Natural killer cell (primary cell): ENCODE results near the gene TMEM119. TPM values are rescaled to one million over a fixed set of nuclear protein-coding genes. Genes with fewer than 3 reads are reported as not detected.
A peak's percentile ranks its signal among the peaks of the same experiment; 100 is the strongest.

ENCODE experiments used
- ATAC-seq, 3 donors: fragments of 150-1000 bp in 2 of 3; fragments of 200-7000 bp in 1 of 3; cut with Tn5 transposase; 1 replicate in 1 of 3; 2 replicates in 2 of 3; pipeline ENCODE4 v1.10.0; 2021; ENCODE audit warnings: mild to moderate bottlenecking in 2 of 3, moderate library complexity in 2 of 3
- DNase-seq, 2 donors: peaks; one replicate each; pipeline versions ENCODE4 v3.0.0 to v3.0.0-alpha.2; 2013 to 2021; ENCODE audit warnings: mixed read lengths in 1 of 2
- H3K27ac ChIP-seq: one replicate; pipeline ENCODE4 v1.5.1; 2013; ENCODE audit warnings: mild to moderate bottlenecking, low read length
- H3K27me3 ChIP-seq: one replicate; pipeline ENCODE4 v1.6.1; 2013; ENCODE audit warnings: low read length; ENCODE audit not compliant: control insufficient read depth, insufficient read depth
- H3K36me3 ChIP-seq: one replicate; pipeline ENCODE4 v1.6.1; 2013; ENCODE audit warnings: low read length; ENCODE audit not compliant: control insufficient read depth, insufficient read depth
- H3K4me1 ChIP-seq: one replicate; pipeline ENCODE4 v1.6.1; 2013; ENCODE audit warnings: low read length; ENCODE audit not compliant: control insufficient read depth, insufficient read depth
- H3K4me3 ChIP-seq: one replicate; pipeline ENCODE4 v1.5.1; 2013; ENCODE audit warnings: low read length
- H3K9me3 ChIP-seq: one replicate; pipeline ENCODE4 v1.6.1; 2013; ENCODE audit warnings: low read length; ENCODE audit not compliant: control insufficient read depth, insufficient read depth
- H3K27ac Mint-ChIP-seq, 2 donors: one replicate each; pipeline ENCODE4 v1.8.0; 2022; ENCODE audit warnings: mild to moderate bottlenecking in 2 of 2, mixed read lengths in 2 of 2, moderate library complexity in 1 of 2
- H3K27me3 Mint-ChIP-seq, 2 donors: one replicate each; pipeline ENCODE4 v1.8.0; 2022; ENCODE audit warnings: low read depth in 2 of 2, mixed read lengths in 2 of 2
- H3K36me3 Mint-ChIP-seq: one replicate; pipeline ENCODE4 v1.8.0; 2022; ENCODE audit warnings: mixed read lengths
- H3K4me1 Mint-ChIP-seq, 2 donors: one replicate each; pipeline ENCODE4 v1.8.0; 2022; ENCODE audit warnings: mixed read lengths in 2 of 2
- H3K4me3 Mint-ChIP-seq: one replicate; pipeline ENCODE4 v1.8.0; 2022; ENCODE audit warnings: mild to moderate bottlenecking, moderate library complexity, mixed read lengths
- H3K9me3 Mint-ChIP-seq, 2 donors: one replicate each; pipeline ENCODE4 v1.8.0; 2022; ENCODE audit warnings: mixed read lengths in 2 of 2
- WGBS: methylation state at CpG from one replicate; pipeline ENCODE4 v1.1.7; 2013; ENCODE audit warnings: missing lambda C conversion rate; ENCODE audit not compliant: insufficient coverage; 5-methylcytosine and 5-hydroxymethylcytosine counted together
- intact Hi-C: fragments of 100-400 bp; cut with micrococcal nuclease; formaldehyde crosslinking; loops from one replicate; pipeline ENCODE4 v1.14.2; 2022
- total RNA-seq, 4 donors: library from RNA; stranded (reverse); fragments of 120-200 nt in 1 of 4; gene quantifications; one replicate each; pipeline versions ENCODE4 v1.2.3 to v1.2.4, GENCODE V29; 2013 to 2022
- TF ChIP-seq, protein P1 (sequence below): fragments of 200-600 bp; IDR thresholded peaks from one replicate; pipeline ENCODE4 v1.8.0; 2022; ENCODE audit warnings: antibody characterized with exemption

The TMEM119 gene
- total RNA-seq, 3 donors from 2014 or later (not counting 1 experiment from before 2014, with no cell fraction given) = 0.70 to 3.4 (median 0.71) TPM

DNA sequence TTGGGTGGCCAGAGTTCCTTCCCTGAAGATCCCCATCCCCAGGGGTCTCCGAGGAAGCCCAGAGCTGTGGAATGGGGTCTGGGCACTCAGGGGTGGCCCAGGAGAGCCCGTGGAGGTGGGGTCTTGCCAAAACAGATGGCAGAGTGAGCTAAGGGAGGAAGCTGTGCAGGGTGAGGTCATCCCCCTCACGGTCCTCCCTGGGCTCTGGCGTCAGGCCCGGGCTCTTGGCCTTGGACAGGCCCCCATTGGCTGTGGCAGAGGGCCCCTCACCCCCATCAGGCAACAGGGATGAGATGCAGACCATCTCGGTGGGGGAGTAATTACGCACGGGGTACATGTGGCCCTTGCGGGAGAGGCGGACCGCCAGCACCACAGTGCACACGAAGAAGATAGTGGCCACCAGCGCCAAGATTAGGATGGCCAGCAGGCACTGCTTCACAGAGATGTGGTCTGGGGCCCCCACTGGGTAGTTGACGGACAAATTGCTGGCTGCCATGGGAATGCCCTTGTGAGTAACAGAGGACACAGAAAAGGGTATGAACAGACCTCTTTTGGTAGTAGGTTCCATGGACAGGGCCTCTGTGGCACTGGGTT is 25.1 kb upstream of the TMEM119 start:
- H3K27me3 ChIP-seq = no peaks in the 10 kb centered on the region
- intact Hi-C loops = no loop called here
- H3K4me3 ChIP-seq = no peak overlapping the region
- WGBS = 96% methylated on average over 14 of the region's 14 CpGs
- Mint-ChIP-seq H3K4me1 (peaks cover 65 to 74% of the 10 kb centered on the region in 2 donors), H3K36me3 (peaks cover 11% of the 10 kb centered on the region), H3K4me3 (no peak overlapping the region), H3K9me3 (no peaks in the 10 kb centered on the region), H3K27me3 (no peaks in the 10 kb centered on the region), H3K27ac (peak overlapping the region; percentile 92 to 100)
- peak overlapping the region; percentile 75 for H3K27ac ChIP-seq
- DNase-seq (no peak), ATAC-seq (no peak)
- TF ChIP-seq, protein P1, sequence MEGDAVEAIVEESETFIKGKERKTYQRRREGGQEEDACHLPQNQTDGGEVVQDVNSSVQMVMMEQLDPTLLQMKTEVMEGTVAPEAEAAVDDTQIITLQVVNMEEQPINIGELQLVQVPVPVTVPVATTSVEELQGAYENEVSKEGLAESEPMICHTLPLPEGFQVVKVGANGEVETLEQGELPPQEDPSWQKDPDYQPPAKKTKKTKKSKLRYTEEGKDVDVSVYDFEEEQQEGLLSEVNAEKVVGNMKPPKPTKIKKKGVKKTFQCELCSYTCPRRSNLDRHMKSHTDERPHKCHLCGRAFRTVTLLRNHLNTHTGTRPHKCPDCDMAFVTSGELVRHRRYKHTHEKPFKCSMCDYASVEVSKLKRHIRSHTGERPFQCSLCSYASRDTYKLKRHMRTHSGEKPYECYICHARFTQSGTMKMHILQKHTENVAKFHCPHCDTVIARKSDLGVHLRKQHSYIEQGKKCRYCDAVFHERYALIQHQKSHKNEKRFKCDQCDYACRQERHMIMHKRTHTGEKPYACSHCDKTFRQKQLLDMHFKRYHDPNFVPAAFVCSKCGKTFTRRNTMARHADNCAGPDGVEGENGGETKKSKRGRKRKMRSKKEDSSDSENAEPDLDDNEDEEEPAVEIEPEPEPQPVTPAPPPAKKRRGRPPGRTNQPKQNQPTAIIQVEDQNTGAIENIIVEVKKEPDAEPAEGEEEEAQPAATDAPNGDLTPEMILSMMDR = no peak
- H3K36me3 ChIP-seq = peaks cover 64% of the 10 kb centered on the region
- no peaks in the 10 kb centered on the region for H3K9me3 ChIP-seq
- peaks cover 77% of the 10 kb centered on the region for H3K4me1 ChIP-seq

DNA sequence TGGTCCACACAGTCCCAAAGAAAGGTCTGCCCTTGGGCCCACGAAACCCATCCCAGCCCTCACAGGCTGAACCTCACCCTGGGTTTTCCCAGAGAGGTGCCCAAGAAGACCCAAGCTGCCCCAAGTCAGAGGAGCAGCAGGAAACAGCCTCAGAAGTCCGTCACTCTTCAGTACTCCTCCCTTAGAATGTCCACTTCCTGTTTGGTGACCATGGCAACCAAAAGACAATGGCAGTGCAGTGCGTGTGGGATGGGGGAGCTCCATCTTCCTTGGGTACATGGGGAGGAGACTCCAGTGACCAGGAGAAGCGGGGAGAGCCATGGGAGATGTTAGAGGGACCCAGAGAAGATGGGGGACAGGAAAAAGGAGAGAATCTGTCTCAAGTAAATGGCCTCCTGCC is 24.5 kb upstream of the TMEM119 start:
- 52% methylated on average over 4 of the region's 4 CpGs for WGBS
- Histone ChIP-seq H3K4me3 (no peak overlapping the region), H3K27ac (peak overlapping the region; percentile 75), H3K4me1 (peaks cover 76% of the 10 kb centered on the region), H3K9me3 (no peaks in the 10 kb centered on the region), H3K27me3 (no peaks in the 10 kb centered on the region), H3K36me3 (peaks cover 63% of the 10 kb centered on the region)
- H3K27me3 Mint-ChIP-seq = no peaks in the 10 kb centered on the region
- DNase-seq (peak in 1 of 2 donors; percentile 59), ATAC-seq (peak; percentile 58 to 74 (median 63))
- peak overlapping the region; percentile 92 to 100 for H3K27ac Mint-ChIP-seq
- intact Hi-C loops = no loop called here
- peaks cover 69 to 77% of the 10 kb centered on the region in 2 donors for H3K4me1 Mint-ChIP-seq
- H3K36me3 Mint-ChIP-seq = peaks cover 11% of the 10 kb centered on the region
- no peaks in the 10 kb centered on the region for H3K9me3 Mint-ChIP-seq
- TF ChIP-seq, protein P1 = no peak
- peak overlapping the region; percentile 35 for H3K4me3 Mint-ChIP-seq

- Mint-ChIP-seq H3K27me3 (no peaks in the 10 kb centered on the region), H3K4me3 (no peak overlapping the region), H3K4me1 (peaks cover 75 to 83% of the 10 kb centered on the region in 2 donors), H3K27ac (peak overlapping the region; percentile 92 to 100), H3K9me3 (peaks cover 0 to 3% of the 10 kb centered on the region in 2 donors), H3K36me3 (peaks cover 11% of the 10 kb centered on the region)
- no peak overlapping the region for H3K4me3 ChIP-seq
- 98% methylated on average over 3 of the region's 3 CpGs for WGBS
- peak overlapping the region; percentile 29 for H3K27ac ChIP-seq
- peaks cover 53% of the 10 kb centered on the region for H3K36me3 ChIP-seq
- TF ChIP-seq, protein P1 = no peak
- intact Hi-C loops = no loop called here
- peaks cover 76% of the 10 kb centered on the region for H3K4me1 ChIP-seq
- H3K9me3 ChIP-seq = peaks cover under 1% of the 10 kb centered on the region
- no peaks in the 10 kb centered on the region for H3K27me3 ChIP-seq
- ATAC-seq (no peak), DNase-seq (no peak)
These were observed 23.3 kb upstream of the TMEM119 start for GRCh38 chr12:108621161-108621560.
